Activated CD8-positive, alpha-beta memory T cell treated with anti-CD3 and anti-CD28 coated beads, Interleukin-2, amount 50 U/mL, for 24 hours (primary cell): ENCODE data around the gene TMEM271.
"Not testable (repeated sequence)": the region's sequence is repeated elsewhere in the genome, so short reads cannot be mapped to it uniquely, and the experiment has no call there.

Experiments
- DNase-seq: peaks from one replicate; pipeline ENCODE4 v3.0.0-alpha.2; 2020; ENCODE audit errors: extremely low read depth

The TMEM271 gene

DNA sequence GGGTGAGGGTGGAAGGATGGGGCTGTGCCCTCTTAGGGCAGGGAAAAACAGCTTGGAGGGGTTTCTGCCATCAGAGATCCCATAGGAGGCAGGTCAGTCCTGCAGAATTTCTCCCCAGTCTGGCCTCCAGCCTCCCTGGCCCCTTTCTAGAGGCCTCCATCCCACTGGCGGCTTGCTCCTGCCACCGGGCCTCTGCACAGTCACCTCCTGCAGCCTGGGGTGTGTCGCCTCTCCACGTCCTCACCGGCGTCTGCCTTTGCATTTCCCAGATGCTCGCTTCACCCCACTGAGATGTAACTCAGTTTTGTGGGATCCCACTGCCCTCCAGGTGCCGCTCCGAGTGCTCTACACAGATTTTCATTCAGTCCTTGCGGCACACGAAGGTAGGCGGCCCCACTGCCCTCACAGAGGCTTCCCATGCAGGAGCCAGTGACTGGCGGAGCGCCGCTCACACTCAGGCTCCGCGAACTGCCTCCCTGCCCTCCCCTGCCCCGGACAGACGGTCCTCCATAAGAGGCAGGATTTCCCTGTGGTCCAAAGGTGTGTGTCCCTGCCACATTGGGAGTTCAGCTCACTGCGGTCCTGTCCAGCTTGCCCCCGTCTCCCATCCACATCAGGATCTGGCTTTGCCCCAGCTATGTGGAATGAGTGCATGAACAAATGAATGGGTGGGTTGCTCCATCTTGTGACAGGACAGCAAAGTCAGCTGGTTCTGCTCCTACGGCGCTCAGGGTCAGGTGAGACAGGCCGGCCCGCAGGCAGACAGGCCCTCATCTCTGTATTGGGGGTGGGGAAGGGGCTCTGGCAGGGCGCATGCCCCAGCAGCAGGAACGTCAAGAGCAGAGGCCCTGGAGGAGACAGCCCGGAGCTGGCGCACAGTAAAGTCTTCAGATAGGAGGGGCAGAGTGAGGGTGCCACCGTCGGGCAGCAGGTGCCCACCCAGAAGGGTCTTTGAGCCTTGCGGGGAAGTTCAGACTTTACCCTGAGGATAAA, 2.7 kb upstream of the TMEM271 start:
- DNase-seq: no peak

DNA sequence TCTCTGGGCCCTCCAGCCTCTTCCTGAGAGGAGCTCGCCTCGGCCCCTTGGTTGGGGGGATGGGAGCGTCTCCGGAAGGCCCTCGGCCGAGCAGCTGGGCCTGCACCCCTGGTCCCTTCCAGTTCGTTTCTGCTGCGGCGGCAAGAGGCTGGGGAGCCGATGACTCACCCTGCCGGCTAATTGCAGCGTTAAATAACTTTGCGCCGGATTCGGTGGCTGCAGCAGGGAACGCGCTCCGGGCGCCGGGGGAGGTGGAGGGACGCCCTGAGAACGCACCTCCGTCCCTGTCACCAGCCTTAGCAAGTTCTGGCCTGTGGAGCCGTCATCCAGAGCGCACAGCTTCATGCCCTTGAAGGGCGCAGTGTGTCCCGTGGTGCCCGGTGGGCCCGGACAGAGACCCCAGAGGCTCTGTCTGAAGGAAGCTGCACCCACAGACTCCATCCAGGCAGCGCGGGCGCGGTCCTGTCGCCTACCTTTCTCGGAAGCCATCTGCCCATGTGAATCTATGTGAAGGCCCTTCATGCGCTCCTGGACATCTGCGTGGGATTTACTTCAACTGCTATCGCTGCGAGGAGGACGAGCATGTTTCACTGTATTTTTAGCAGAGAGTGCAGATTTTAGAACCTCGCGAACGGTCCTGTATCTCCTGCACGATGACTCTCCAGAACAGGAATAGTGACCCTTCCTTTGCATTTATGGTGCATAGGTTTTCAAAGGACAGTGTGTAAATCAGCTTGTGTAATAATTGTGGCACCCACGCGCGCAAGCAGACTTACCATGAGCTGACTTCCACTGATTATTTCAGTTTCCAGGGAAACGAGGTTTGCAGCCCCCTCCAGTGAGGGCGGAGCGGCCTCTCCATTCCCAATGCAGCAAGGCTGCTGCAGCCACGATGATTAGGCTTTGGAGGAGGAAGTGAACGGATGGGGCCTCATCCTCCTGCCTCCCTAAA, 1.7 kb upstream of the TMEM271 start:
- DNase-seq: no peak

DNA sequence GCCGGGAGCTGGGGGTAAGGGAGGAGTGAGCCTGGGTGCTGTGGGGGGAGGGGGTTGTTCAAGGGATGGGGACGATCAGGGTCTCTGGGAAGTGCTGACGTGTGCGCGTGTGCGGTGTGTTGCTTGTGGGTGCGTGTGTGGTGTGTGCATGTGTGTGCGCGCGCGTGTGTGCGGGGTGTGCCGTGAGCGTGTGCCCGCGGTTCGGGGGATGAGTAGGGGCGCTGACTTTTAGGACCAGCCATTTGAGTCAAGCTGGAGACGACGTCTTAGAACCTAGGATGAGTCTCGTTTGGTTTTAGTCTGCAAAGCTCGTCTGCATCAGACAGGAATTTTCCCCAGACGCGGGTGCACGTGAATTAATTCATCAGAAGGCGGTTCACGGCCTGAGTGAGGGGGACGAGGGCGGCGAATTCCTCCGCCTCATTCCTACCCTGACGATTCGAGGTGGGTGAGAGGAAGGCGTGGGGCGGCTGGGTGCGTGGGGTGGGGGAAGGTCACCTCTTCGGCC, 950 bp upstream of the TMEM271 start:
- DNase-seq: no peak

DNA sequence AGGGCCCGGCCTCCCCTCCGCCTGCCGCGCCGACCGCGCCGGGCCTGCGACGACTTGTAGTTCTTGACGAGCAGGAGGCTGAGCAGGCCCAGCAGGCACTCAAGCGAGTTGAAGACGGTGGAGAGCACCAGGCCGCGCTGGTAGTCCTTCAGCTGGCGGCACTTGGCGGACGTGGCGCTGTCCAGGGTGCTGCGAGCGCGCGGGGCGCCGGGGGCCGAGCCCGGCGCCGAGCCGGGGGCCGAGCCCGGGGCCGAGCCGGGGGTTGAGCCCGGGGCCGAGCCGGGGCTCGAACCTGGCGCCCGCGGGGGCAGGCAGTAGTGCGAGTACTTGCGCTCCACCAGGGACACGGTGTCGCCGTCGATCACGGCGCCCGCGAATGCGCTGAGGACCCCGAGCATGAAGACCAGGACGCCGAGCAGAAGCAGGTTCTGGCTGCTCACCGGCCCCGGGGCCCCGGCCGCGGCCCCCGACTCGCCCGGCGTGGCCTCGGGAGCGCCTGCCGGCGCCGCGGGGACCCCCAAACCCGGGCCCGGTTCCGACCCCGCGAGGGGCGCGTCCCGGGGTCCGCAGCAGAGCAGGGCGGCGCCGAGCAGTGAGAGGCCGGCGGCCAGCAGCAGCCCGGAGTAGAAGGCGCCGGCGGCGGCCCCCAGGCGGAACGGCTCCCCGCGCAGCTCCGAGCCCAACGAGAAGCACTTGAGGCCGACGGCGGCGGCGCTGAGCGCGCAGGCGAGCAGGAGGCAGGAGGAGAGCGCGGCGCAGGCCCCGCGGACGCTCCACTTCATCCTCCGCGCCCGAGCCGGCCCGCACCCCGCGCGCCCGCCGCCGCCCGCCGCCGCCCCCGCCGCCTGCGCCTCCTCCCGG, 584 bp downstream of the TMEM271 start:
- no peak for DNase-seq

DNA sequence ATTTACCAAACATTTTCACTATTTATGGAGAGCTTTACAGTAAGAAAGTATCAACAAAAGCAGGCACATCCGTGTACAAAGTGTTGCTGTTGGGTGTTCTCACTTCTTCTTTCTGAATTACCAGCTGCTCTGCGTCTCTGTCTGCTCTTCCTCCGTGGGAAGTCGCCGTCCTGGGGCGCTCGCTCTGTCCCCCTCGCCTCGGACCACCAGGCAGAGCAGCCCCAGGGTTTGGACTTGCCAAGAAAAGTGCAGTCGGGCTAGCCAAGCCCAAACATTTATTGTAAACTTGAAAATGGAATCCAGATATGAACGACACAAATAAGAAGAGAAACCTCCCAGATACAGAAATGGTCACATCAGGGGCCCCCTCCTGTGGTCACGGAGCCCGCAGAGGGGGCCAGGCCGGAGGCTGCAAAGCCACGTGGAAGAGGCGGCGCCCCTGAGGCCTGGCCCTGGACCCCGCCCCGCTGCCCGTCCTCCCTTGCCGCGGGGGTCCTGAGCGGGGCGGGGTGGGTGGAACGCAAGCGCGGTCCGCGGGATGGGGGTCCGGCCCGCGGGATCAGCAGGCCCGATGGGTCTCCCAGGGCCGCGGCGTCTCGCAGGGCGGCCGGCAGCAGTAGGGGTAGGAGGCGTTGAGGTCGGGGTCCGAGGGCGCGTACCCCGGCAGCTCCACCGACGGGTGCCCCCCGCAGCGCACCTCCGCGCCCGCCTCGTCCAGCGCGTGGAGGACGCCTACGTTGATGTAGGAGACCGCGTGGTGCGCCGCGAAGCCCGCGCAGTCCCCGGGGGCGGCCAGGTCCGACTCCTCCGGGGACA, 1.5 kb downstream of the TMEM271 start:
- no peak for DNase-seq

DNA sequence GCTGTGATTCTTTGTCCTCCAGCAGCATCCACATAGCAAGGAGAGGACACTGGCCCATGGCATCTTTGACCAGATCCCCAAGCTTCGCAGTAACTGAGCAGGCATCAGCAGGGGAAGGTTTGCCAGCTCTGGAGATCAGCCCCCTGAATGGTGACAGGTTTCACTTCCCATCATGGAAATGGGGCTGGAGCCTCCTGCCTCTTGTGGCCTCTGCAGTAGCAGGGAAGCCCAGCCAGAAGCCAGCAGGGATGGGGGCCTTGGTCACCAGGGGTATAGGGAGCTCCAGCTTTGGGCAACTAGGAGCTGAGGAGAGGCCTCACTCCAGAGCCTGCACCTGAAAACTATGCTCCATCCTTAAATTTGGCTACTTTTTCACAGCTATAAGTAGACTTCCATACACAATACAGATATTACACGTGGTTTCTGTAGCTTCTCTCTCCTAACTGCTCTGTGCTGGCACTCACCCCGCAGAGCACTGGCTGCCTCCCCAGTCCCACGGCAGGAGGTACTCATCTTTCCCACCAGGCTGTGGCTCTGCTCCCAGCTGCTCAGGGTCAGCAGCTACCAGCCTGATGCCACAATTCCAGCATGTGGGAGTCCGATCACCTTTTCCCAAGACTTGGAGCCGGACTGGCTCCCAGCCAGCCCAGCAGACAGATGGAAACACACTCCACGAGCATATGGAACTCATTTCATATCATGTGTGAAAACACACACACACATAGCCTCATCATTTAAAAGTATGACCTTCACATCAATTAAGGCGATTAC, 2.8 kb downstream of the TMEM271 start:
- no peak for DNase-seq

DNA sequence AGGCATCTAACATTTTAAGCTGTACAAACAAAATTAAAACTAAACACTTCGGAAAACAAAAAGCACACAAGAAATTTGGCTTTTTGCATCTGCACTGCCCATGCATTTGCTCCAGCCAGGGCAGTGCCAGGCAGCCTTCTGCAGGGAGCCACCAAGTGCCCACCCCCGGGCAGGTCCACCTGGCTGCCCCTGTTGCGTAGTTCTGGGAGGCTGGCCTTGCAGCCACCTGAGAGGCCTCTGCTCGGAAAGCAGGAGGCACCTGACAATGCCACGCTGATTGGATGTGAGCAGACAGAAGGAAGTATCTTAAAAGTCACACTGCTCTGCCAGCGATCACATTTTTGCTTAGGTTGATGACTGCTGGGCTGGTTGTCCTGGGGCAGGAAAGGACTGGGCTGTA, 3.5 kb downstream of the TMEM271 start:
- no peak for DNase-seq

DNA sequence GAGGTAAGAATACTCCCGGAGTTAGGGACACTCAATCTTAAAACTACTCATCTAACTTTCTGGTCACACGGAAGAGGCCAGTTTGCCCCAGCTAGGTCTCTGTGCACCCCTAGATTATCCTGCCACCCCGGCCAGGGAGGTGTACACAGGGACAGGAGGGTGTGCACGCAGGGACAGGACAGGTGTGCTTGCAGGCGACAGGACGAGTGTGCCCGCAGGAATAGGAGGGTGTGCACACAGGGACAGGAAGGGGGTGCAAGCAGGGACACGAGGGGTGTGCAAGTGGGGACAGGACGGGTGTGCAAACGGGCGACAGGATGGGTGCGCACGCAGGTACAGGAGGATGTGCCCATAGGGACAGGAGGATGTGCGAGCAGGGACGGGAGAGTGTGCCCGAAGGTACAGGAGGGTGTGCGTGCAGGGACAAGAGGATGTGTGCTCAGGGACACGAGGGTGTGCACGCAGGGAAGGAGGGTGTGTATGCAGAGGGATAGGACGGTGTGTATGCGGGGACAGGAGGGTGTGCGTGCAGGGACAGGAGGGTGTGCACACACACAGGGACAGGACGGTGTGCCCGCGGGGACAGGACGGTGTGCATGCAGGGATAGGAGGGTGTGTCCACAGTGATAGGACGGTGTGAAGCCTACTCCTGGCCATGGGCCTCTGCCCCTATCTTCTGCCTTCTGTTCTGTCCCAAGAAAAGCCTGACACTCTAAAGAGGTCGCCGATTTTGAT, 4.1 kb downstream of the TMEM271 start:
- no peak for DNase-seq

DNA sequence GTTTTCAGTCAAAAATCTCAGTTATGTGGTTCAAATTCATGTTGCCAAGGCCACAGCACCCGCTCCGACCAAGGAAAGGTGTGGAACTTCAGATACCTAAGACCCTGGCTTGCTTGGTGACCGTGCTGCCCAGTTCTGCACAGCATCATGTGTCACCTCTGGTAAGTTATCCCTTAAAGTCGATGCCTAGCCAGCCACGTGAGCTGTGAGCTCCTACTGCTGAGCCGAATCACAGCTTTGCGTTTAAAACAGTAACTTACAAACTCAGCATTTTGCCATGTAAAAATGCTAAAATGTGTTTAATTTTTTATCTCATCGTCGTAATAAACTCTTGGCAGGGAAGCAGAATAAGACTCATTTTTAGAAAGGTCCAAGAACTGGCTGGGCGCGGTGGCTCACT, 5.3 kb downstream of the TMEM271 start:
- DNase-seq: no peak

DNA sequence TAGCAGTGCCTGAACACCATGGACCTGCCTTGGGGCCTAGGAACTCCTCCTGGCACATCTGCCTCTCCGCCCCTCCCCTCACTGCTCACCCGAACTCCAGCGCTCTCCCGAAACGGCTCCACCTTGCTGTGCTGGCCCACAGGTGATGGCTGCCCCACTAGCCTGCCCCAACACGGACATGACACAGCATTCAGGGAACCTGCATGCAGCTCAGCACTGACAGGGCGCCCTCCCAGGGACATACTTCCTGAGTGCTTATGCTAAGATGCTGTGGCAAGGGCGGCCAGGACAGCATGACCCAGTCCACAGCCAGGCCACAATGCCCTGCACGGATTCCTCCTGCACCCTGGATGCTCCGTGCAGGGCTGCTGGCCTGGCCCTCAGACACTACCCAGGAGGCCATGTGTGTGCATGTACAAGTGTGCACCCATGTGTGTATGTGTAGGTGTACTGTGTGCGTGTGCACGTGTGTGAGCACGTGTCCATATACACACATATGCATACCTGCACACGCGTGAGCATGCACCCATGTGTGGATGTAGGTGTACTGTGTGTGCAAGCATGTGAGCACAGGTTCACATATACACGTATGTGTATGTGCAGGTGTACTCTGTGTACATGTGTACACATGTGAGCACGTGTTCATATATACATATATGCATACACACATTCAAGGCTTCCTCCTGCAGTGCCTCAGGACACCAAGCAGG, 6.0 kb downstream of the TMEM271 start:
- DNase-seq: no peak

DNA sequence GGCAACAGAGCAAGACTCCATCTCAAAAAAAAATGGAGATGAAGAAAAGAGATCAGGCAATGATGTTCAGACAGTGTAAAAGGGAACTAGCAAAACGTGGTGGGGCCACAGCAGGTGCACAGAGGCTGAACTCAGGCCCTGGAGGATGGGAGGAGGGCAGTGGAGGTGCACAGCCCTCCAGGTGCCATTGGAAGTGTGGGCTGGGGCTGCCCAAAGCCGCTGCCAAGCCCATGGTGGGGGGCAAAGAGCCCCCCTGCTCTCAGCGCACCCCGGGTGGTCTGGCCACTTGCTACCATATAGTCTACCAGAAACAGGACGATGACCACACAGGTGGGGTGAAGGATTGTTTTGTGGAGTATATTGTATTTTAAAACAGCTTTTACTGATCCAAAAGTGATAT, 7.1 kb downstream of the TMEM271 start:
- no peak for DNase-seq

DNA sequence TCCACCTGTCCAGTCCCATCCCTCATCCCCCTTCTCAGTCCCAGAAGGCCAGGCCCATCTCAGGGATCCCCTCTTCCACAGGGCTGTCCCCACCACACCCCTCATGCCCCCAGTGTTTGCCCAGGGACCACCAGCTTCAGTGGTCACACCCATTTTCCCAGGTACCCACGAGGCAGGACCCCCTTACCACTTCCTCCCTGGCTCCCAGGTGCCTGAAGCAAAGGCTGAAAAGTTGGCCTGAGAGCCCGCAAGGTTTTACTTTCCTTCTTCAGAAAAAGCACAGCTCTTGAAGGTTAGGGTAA, 7.8 kb downstream of the TMEM271 start:
- DNase-seq: no peak

DNA sequence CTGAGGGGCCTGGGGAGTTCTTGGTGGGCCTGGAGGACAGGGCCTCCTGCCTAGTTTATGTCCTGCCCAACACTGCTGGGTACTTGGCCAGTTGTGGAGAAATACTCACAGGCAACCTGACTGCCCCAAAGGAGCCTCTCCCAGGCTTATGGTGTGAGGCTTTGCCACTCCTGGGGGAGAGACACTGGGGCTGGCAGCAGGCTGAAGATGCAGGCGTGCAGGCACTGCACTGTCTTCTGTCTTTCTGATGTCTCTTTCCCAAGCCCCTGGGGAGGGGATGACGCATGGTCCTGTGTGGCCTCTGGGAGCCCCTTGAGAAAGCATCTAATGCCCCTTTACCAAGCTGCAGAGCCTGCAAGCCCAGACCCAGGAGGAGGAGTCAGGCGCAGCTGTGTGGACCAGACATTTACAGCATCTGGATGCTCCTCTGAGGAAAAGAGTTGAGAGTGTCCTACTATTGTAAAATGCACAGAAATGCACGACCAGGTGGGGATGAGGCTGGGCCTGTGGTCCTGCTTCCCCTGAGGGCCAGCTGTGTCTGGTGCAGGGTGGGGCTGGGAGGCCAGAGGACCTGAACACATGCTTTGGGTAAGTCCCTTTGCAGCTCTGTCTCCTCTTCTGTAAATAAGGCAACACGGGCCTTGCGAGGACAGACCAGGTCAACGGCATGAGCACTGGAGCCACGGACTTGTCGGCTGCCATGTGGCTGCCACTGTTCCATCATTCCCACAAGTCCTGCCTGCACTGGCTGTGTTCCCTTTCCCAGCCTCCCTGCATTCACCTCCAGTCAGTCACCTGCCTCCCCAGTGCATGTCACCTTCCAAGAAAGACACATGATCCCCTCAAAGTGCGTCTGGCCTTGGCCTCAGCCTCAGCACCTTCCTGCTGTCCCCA, 8.4 kb downstream of the TMEM271 start:
- no peak for DNase-seq

DNA sequence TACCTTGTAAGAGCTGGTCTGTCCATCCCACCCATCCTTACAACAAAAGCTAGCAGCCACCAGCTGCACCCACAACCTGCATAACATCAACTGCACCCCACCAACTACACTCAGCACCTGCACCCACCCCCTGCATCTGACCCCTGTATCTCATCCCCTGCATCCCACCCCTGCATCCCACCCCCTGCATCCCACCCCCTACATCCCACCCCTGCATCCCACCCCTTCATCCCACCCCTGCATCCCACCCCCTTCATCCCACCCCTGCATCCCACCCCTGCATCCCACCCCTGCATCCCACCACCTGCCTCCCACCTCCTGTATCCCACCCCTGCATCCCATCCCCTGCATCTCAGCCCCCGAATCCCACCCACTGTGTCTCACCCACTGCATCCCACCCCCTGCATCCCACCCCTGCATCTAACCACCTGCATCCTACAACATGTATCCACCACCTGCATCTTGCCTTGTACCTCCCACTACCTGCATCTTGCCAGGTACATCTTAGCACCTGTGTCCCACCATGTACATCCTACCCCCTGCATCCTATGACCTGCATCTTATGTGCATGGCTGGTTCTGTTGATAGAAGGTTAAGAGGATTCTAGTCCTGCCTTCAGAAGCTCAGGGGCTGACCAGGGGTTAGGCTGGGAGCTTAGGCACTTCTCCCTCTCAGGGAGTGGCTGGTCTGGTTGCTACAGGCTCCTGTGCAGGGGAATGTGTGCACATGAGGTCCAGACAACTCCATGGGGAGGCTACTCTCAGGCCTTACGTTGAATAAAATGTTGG, 9.4 kb downstream of the TMEM271 start:
- no peak for DNase-seq

DNA sequence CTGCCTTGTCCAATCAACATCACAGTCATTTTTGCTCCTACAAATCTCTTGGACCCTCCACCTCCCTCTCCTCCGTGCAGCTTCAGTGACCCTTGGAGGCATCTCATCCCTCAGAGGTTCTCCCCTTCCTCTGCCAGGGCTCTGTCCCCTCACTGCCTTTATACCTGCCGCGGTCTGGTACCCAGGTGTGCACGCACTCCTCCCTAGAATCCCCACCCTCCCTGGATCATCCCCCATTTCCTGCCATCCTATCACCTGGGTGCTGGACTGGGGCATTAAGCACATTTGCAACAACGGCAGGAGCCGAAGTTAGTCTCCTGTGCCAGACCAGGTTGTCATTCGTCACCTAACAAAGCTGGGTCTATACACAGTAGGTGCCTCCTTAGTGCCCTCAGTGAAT, 10.1 kb downstream of the TMEM271 start:
- DNase-seq: no peak

DNA sequence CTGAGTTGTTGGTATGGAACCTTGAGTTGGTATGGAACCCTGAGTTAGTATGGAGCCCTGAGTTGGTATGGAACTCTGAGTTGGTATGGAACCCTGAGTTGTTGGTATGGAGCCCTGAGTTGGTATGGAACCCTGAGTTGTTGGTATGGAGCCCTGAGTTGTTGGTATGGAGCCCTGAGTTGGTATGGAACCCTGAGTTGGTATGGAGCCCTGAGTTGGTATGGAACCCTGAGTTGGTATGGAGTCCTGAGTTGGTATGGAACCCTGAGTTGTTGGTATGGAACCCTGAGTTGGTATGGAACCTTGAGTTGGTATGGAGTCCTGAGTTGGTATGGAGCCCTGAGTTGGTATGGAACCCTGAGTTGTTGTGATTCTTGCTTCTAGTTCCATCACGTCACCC, 10.5 kb downstream of the TMEM271 start:
- not testable (repeated sequence) for DNase-seq

DNA sequence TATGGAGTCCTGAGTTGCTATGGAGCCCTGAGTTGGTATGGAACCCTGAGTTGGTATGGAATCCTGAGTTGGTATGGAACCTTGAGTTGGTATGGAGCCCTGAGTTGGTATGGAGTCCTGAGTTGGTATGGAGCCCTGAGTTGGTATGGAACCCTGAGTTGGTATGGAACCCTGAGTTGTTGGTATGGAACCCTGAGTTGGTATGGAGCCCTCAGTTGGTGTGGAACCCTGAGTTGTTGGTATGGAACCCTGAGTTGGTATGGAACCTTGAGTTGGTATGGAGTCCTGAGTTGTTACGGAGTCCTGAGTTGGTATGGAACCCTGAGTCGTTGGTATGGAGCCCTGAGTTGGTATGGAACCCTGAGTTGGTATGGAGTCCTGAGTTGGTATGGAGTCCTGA, 13.6 kb downstream of the TMEM271 start:
- DNase-seq: not testable (repeated sequence)
